GM23338 (cell line): ENCODE data around the gene MPST. TPM values are rescaled to one million over a fixed set of nuclear protein-coding genes. Genes with fewer than 3 reads are reported as not detected.

Source experiments
- ATAC-seq: fragments of 200-7000 bp; cut with Tn5 transposase; 3 replicates; pipeline ENCODE4 v1.9.1; 2020
- DNase-seq: peaks from one replicate; pipeline ENCODE4 v3.0.0-alpha.2; 2015; ENCODE audit warnings: low spot score
- H2AFZ ChIP-seq: fragments of 200-600 bp; sonication (generic); 2 replicates; pipeline ENCODE4 v1.8.0; 2016; ENCODE audit warnings: antibody characterized with exemption, mild to moderate bottlenecking, moderate library complexity
- H3F3A ChIP-seq: fragments of 200-600 bp; sonication (generic); replicated peaks from 2 replicates; pipeline ENCODE4 v1.8.0; 2017; ENCODE audit warnings: antibody characterized with exemption, mixed run types, low read depth
- H3K27ac ChIP-seq: fragments of 200-600 bp; sonication (generic); 2 replicates; pipeline ENCODE4 v1.6.1; 2016; ENCODE audit warnings: low read depth
- H3K27me3 ChIP-seq: fragments of 200-600 bp; sonication (generic); 2 replicates; pipeline ENCODE4 v1.8.0; 2016; ENCODE audit warnings: mild to moderate bottlenecking, mixed run types, moderate library complexity; ENCODE audit not compliant: insufficient read depth
- H3K36me3 ChIP-seq: fragments of 200-600 bp; sonication (generic); 2 replicates; pipeline ENCODE4 v1.8.0; 2016; ENCODE audit warnings: mild to moderate bottlenecking; ENCODE audit not compliant: insufficient read depth
- H3K4me1 ChIP-seq: fragments of 200-600 bp; sonication (generic); 2 replicates; pipeline ENCODE4 v1.8.0; 2016; ENCODE audit warnings: mild to moderate bottlenecking, moderate library complexity; ENCODE audit not compliant: insufficient read depth
- H3K4me2 ChIP-seq: fragments of 200-600 bp; sonication (generic); 2 replicates; pipeline ENCODE4 v1.7.1; 2017; ENCODE audit warnings: mixed run types
- H3K4me3 ChIP-seq: fragments of 200-600 bp; sonication (generic); 2 replicates; pipeline ENCODE4 v1.6.1; 2016; ENCODE audit warnings: mixed run types
- H3K79me2 ChIP-seq: fragments of 200-600 bp; sonication (generic); replicated peaks from 2 replicates; pipeline ENCODE4 v1.8.0; 2017; ENCODE audit warnings: mild to moderate bottlenecking; ENCODE audit not compliant: insufficient read depth
- H3K9me2 ChIP-seq: fragments of 200-600 bp; sonication (generic); 2 replicates; pipeline ENCODE4 v1.8.0; 2017; ENCODE audit not compliant: insufficient read depth
- H4K20me1 ChIP-seq: fragments of 200-600 bp; sonication (generic); replicated peaks from 2 replicates; pipeline ENCODE4 v1.8.0; 2017; ENCODE audit warnings: mild to moderate bottlenecking; ENCODE audit not compliant: insufficient read depth
- H3K27ac Mint-ChIP-seq: 2 replicates; pipeline ENCODE4 v1.8.0; 2020; ENCODE audit warnings: inconsistent platforms, mild to moderate bottlenecking, moderate library complexity, mixed read lengths
- H3K27me3 Mint-ChIP-seq: 3 replicates; pipeline ENCODE4 v1.8.0; 2022; ENCODE audit warnings: low read depth, mild to moderate bottlenecking, moderate library complexity, mixed read lengths, inconsistent platforms; ENCODE audit not compliant: insufficient read depth, poor library complexity
- H3K36me3 Mint-ChIP-seq: 3 replicates; pipeline ENCODE4 v1.8.0; 2021; ENCODE audit warnings: low read depth, mild to moderate bottlenecking, inconsistent platforms, moderate library complexity, mixed read lengths
- H3K4me1 Mint-ChIP-seq: 3 replicates; pipeline ENCODE4 v1.8.0; 2020; ENCODE audit warnings: mild to moderate bottlenecking, inconsistent platforms, mixed read lengths
- H3K4me3 Mint-ChIP-seq: 3 replicates; pipeline ENCODE4 v1.8.0; 2021; ENCODE audit warnings: moderate library complexity, mild to moderate bottlenecking, inconsistent platforms, mixed read lengths
- H3K9me3 Mint-ChIP-seq: 3 replicates; pipeline ENCODE4 v1.8.0; 2020; ENCODE audit warnings: moderate library complexity, mild to moderate bottlenecking, inconsistent platforms, mixed read lengths
- CREB1 ChIP-seq: fragments of 250-450 bp; sonication (Bioruptor Pico); IDR thresholded peaks from 2 replicates; pipeline ENCODE4 v1.5.0; 2020; ENCODE audit warnings: low read depth, mild to moderate bottlenecking, moderate library complexity
- ETS1 ChIP-seq: IDR thresholded peaks from 2 replicates; pipeline ENCODE4 v1.6.1; 2016; ENCODE audit warnings: antibody characterized with exemption
- EZH2 ChIP-seq: fragments of 200-600 bp; sonication (generic); IDR thresholded peaks from one replicate; pipeline ENCODE4 v1.8.0; 2017; ENCODE audit warnings: antibody characterized with exemption, mild to moderate bottlenecking, low read depth; ENCODE audit not compliant: unreplicated experiment
- EZH2phosphoT487 ChIP-seq: fragments of 200-600 bp; sonication (generic); IDR thresholded peaks from one replicate; pipeline ENCODE4 v1.8.1; 2018; ENCODE audit warnings: antibody characterized with exemption; ENCODE audit not compliant: unreplicated experiment
- POLR2AphosphoS5 ChIP-seq: IDR thresholded peaks from 2 replicates; pipeline ENCODE4 v1.6.1; 2016; ENCODE audit warnings: antibody characterized with exemption, low read depth
- STAT1 ChIP-seq: IDR thresholded peaks from one replicate; pipeline ENCODE4 v1.6.1; 2016; ENCODE audit warnings: antibody characterized with exemption; ENCODE audit not compliant: unreplicated experiment
- polyA plus RNA-seq: library from polyadenylated mRNA; unstranded; fragments of >200 nt; fragmentation: Nextera tagmentation; extraction: Ambion mirVana; gene quantifications from 2 replicates; pipeline ENCODE4 v1.2.1, GENCODE V29; 2016
- total RNA-seq: library from RNA; depleted of rRNA; stranded (reverse); fragments of >200 nt; shearing (Covaris generic); gene quantifications from 2 replicates; pipeline ENCODE4 v1.2.3, GENCODE V29; 2014
- TF ChIP-seq, protein P1 (sequence below): fragments of 250-450 bp; sonication (Bioruptor Pico); IDR thresholded peaks from 2 replicates; pipeline ENCODE4 v1.5.0; 2020; ENCODE audit warnings: mild to moderate bottlenecking, moderate library complexity

Gene MPST
- total and polyA plus RNA-seq, 2 experiments from 2014 or later = 86.2 to 158 TPM

DNA sequence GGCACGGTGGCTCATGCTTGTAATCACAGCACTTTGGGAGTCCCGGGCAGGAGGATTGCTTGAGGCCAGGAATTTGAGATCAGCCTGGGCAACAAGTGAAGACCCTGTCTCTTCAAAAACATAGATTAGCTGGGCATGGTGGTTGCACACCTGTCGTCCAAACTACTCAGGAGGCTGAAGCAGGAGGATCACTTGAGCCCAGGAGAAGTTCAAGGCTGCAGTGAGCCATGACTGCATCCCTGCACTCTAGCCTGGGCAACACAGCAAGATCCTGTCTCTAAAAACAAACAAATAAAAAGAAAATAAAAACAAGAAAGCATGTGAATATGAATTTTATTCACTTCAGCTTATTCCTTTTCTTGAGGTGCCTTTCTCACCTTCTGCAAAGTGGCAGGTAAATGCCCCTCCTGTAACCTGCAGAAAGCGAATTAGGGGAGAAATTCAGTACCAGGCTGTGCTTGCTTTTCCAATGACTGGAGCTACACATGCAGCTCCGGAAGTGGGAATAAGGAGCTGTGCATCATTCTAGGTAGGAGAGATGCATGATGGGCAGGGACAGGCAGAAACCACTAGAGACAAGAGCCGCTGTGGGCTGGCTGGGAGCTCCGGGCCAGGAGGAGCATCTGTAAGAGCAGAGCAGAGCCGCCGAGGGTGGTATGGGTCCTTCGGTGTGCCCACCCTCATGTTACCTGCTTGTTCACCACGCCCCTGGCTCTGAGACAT, 17.3 kb downstream of the MPST start (continued):
- TF ChIP-seq, protein P1, sequence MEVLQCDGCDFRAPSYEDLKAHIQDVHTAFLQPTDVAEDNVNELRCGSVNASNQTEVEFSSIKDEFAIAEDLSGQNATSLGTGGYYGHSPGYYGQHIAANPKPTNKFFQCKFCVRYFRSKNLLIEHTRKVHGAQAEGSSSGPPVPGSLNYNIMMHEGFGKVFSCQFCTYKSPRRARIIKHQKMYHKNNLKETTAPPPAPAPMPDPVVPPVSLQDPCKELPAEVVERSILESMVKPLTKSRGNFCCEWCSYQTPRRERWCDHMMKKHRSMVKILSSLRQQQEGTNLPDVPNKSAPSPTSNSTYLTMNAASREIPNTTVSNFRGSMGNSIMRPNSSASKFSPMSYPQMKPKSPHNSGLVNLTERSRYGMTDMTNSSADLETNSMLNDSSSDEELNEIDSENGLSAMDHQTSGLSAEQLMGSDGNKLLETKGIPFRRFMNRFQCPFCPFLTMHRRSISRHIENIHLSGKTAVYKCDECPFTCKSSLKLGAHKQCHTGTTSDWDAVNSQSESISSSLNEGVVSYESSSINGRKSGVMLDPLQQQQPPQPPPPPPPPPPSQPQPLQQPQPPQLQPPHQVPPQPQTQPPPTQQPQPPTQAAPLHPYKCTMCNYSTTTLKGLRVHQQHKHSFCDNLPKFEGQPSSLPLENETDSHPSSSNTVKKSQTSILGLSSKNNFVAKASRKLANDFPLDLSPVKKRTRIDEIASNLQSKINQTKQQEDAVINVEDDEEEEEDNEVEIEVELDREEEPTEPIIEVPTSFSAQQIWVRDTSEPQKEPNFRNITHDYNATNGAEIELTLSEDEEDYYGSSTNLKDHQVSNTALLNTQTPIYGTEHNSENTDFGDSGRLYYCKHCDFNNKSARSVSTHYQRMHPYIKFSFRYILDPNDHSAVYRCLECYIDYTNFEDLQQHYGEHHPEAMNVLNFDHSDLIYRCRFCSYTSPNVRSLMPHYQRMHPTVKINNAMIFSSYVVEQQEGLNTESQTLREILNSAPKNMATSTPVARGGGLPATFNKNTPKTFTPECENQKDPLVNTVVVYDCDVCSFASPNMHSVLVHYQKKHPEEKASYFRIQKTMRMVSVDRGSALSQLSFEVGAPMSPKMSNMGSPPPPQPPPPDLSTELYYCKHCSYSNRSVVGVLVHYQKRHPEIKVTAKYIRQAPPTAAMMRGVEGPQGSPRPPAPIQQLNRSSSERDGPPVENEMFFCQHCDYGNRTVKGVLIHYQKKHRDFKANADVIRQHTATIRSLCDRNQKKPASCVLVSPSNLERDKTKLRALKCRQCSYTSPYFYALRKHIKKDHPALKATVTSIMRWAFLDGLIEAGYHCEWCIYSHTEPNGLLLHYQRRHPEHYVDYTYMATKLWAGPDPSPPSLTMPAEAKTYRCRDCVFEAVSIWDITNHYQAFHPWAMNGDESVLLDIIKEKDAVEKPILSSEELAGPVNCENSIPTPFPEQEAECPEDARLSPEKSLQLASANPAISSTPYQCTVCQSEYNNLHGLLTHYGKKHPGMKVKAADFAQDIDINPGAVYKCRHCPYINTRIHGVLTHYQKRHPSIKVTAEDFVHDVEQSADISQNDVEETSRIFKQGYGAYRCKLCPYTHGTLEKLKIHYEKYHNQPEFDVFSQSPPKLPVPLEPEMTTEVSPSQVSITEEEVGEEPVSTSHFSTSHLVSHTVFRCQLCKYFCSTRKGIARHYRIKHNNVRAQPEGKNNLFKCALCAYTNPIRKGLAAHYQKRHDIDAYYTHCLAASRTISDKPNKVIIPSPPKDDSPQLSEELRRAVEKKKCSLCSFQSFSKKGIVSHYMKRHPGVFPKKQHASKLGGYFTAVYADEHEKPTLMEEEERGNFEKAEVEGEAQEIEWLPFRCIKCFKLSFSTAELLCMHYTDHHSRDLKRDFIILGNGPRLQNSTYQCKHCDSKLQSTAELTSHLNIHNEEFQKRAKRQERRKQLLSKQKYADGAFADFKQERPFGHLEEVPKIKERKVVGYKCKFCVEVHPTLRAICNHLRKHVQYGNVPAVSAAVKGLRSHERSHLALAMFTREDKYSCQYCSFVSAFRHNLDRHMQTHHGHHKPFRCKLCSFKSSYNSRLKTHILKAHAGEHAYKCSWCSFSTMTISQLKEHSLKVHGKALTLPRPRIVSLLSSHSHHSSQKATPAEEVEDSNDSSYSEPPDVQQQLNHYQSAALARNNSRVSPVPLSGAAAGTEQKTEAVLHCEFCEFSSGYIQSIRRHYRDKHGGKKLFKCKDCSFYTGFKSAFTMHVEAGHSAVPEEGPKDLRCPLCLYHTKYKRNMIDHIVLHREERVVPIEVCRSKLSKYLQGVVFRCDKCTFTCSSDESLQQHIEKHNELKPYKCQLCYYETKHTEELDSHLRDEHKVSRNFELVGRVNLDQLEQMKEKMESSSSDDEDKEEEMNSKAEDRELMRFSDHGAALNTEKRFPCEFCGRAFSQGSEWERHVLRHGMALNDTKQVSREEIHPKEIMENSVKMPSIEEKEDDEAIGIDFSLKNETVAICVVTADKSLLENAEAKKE = no peak
- TF ChIP-seq STAT1 (no peak), CREB1 (CRISPR knock-in tag) (no peak)

DNA sequence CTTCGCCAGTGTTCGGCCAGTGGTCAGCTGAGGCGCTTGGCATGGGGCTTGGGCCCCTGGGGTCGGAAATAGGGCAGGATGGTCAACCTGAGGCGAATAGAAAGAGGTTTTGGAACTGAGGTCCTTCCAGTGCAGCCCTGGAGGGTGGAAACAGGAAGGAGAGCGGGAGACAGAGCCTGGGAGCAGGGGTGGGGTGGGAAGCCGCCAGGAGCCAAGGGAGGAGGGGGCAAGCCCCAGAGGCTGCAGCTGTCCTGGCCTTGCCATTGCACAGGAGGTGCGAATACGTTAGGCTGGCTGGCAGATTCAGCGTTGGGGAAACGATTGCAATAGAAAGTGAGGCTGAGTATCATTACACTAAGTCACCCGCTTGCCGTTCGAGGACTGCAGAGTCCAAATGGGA, 18.1 kb downstream of the MPST start:
- peak; percentile 62 for ATAC-seq
- TF ChIP-seq, protein P1 = no peak
- TF ChIP-seq ETS1 (no peak), EZH2 (no peak), POLR2AphosphoS5 (no peak), EZH2phosphoT487 (no peak)

More for the DNA sequence above, 18.1 kb downstream of the MPST start:
- Histone ChIP-seq H3K27ac (no peak overlapping the region), H3K79me2 (no peaks in the 10 kb centered on the region), H3K4me1 (peaks cover 3% of the 10 kb centered on the region; the same call in 1 of the 2 replicates), H3K36me3 (no peaks in the 10 kb centered on the region), H4K20me1 (no peaks in the 10 kb centered on the region), H3K27me3 (no peaks in the 10 kb centered on the region), H3K4me3 (no peak overlapping the region), H3F3A (no peaks in the 10 kb centered on the region), H3K4me2 (no peak overlapping the region), H3K9me2 (no peaks in the 10 kb centered on the region), H2AFZ (0 out of 2 replicates have a peak overlapping the region, but pooled peaks have one; percentile 14)
- no peak for DNase-seq
- Mint-ChIP-seq H3K4me3 (no peak overlapping the region), H3K27me3 (peaks cover 13% of the 10 kb centered on the region), H3K9me3 (no peaks in the 10 kb centered on the region; the same call in 2 of the 3 replicates), H3K4me1 (peaks cover 28% of the 10 kb centered on the region), H3K36me3 (no peaks in the 10 kb centered on the region), H3K27ac (no peak overlapping the region)
